Stimulated activated naive CD8-positive, alpha-beta T cell treated with anti-CD3 and anti-CD28 coated beads, Interleukin-15, Interleukin-2, amounts not matched to agents 100 ng/mL and 50 ng/mL, for 24 hours (primary cell): ENCODE data around the gene DTWD2.

Experiments used
- H3K27ac Mint-ChIP-seq: one replicate; pipeline ENCODE4 v1.8.0; 2021; ENCODE audit warnings: mild to moderate bottlenecking, mixed read lengths
- H3K27me3 Mint-ChIP-seq: one replicate; pipeline ENCODE4 v1.8.0; 2021; ENCODE audit warnings: mixed read lengths
- H3K36me3 Mint-ChIP-seq: one replicate; pipeline ENCODE4 v1.8.0; 2021; ENCODE audit warnings: low read depth, mixed read lengths
- H3K4me1 Mint-ChIP-seq: one replicate; pipeline ENCODE4 v1.8.0; 2021; ENCODE audit warnings: low read depth, mixed read lengths
- H3K4me3 Mint-ChIP-seq: one replicate; pipeline ENCODE4 v1.8.0; 2021; ENCODE audit warnings: mild to moderate bottlenecking, mixed read lengths
- H3K9me3 Mint-ChIP-seq: one replicate; pipeline ENCODE4 v1.8.0; 2021; ENCODE audit warnings: mixed read lengths

The DTWD2 gene

GRCh38 chr5:118818604-118819003 lies 169.7 kb downstream of the DTWD2 start:
- no peaks in the 10 kb centered on the region for H3K36me3 Mint-ChIP-seq
- no peak overlapping the region for H3K4me3 Mint-ChIP-seq
- H3K27ac Mint-ChIP-seq: no peak overlapping the region
- H3K4me1 Mint-ChIP-seq: no peaks in the 10 kb centered on the region
- no peaks in the 10 kb centered on the region for H3K27me3 Mint-ChIP-seq
- peaks cover 3% of the 10 kb centered on the region for H3K9me3 Mint-ChIP-seq

DNA sequence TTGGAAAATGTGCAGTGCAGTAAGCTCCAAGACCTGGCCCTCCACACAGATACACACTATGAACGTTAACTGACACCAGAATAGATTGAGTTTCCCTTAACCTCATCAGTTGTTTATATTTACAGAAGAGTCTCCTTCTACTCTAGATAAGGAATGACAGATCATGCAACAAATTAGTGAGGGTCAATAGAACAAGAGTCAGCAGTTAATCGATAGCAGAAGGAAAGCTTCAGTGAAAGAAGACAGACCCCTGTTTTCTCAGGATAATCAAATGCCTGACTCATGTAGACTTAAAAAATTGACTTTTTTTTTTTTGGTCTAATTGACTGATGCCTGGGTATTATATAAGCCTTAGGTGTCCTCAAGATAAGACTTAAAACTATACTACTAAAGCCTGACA lies 179.9 kb downstream of the DTWD2 start:
- Mint-ChIP-seq H3K4me1 (no peaks in the 10 kb centered on the region), H3K9me3 (peaks cover 14% of the 10 kb centered on the region), H3K27me3 (no peaks in the 10 kb centered on the region), H3K36me3 (peaks cover 8% of the 10 kb centered on the region), H3K27ac (no peak overlapping the region), H3K4me3 (no peak overlapping the region)

- peaks cover 5% of the 10 kb centered on the region for H3K36me3 Mint-ChIP-seq
These were observed 181.8 kb downstream of the DTWD2 start for GRCh38 chr5:118806571-118806970.

GRCh38 chr5:118802335-118802734 lies 186.0 kb downstream of the DTWD2 start:
- H3K4me3 Mint-ChIP-seq: no peak overlapping the region
- H3K9me3 Mint-ChIP-seq: no peaks in the 10 kb centered on the region
- no peaks in the 10 kb centered on the region for H3K36me3 Mint-ChIP-seq
- H3K4me1 Mint-ChIP-seq: no peaks in the 10 kb centered on the region
- H3K27ac Mint-ChIP-seq: no peak overlapping the region
- no peaks in the 10 kb centered on the region for H3K27me3 Mint-ChIP-seq

More at GRCh38 chr5:118806571-118806970, 181.8 kb downstream of the DTWD2 start:
- Mint-ChIP-seq H3K27me3 (no peaks in the 10 kb centered on the region), H3K9me3 (peaks cover 10% of the 10 kb centered on the region), H3K4me1 (no peaks in the 10 kb centered on the region), H3K4me3 (no peak overlapping the region), H3K27ac (no peak overlapping the region)

DNA sequence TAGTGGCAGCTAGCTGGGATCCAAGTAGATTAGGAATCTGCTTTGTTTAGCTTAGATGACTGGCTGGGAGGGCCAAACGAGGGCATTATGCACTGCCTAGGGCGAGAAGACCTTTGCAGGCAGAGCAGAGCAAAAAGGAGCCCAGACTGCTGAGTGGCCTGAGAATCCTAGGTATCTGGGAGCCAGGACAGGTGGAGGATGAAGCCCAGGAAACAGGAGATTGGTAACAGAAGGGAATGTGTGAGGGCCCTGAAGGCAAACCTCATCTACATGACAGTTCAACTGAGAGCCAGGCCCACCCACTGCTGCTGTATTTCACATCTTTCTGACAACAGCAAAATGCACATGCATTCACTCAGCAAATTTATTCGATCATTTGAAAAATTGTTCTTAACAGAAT lies 192.3 kb downstream of the DTWD2 start:
- Mint-ChIP-seq H3K4me3 (no peak overlapping the region), H3K36me3 (no peaks in the 10 kb centered on the region), H3K4me1 (no peaks in the 10 kb centered on the region), H3K9me3 (no peaks in the 10 kb centered on the region), H3K27ac (no peak overlapping the region), H3K27me3 (no peaks in the 10 kb centered on the region)

DNA sequence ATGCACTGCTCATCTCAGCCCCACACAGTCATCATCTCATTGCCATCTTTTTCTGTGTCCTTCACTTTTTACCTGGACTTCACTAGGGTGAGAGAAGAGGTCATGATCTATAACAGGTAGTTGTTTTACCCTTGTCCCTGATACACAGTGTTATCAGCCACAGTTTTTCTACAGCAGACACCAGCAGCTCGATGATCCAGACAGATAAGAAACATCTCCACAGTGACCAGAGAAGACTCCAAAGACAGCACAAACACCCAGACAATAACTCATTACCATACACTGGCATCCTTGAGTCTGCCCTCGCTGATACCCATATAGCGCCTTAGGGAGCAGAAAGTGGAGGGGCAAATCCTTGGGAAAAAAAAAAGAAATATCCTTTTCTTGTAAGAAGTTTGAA lies 194.1 kb downstream of the DTWD2 start:
- Mint-ChIP-seq H3K27ac (no peak overlapping the region), H3K9me3 (no peaks in the 10 kb centered on the region), H3K4me3 (no peak overlapping the region), H3K4me1 (no peaks in the 10 kb centered on the region), H3K36me3 (no peaks in the 10 kb centered on the region), H3K27me3 (peaks cover 3% of the 10 kb centered on the region)

GRCh38 chr5:118793652-118794051 lies 194.7 kb downstream of the DTWD2 start:
- Mint-ChIP-seq H3K4me3 (no peak overlapping the region), H3K27me3 (peaks cover 3% of the 10 kb centered on the region), H3K9me3 (no peaks in the 10 kb centered on the region), H3K36me3 (no peaks in the 10 kb centered on the region), H3K4me1 (no peaks in the 10 kb centered on the region), H3K27ac (no peak overlapping the region)

GRCh38 chr5:118793091-118793490 lies 195.3 kb downstream of the DTWD2 start:
- no peaks in the 10 kb centered on the region for H3K4me1 Mint-ChIP-seq
- peaks cover 3% of the 10 kb centered on the region for H3K27me3 Mint-ChIP-seq
- H3K36me3 Mint-ChIP-seq: no peaks in the 10 kb centered on the region
- no peak overlapping the region for H3K27ac Mint-ChIP-seq
- no peaks in the 10 kb centered on the region for H3K9me3 Mint-ChIP-seq
- no peak overlapping the region for H3K4me3 Mint-ChIP-seq

DNA sequence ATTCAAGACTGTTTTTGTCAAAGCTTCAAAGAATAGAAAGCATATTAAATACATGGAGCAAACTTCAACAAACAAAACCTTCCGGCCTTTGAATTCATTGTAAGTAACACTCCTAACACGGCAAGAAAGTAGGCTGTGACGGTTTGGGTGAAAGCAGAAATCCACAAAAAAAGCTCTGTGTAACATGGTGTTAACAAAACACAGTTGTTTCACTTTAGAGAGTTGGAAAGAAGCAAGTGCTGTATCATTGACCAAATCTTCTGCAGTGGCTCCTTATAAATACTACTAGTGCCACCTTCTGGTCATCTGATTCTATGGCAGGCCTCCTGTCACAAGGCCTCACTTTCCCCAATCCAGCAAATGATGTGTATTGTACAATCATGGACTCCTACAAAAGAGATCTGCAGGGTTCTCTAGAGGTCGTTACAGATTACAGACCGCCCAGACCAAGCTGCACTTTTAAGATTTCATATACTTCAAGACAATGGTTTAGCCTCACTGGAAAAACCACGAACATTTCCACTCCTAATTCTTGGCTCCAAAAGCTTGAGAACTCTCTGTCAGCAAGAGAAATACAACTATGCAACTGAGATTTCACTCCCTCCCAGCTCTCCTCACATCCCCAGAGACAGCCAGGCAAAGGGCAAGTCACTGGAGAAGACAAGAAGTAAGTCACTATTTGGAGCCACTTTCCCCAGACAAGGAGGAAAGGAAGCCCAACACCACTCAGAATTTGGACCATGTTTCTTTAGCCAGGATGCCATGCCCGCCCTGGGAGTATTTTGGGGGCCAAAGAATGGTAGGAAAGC lies 196.2 kb downstream of the DTWD2 start:
- H3K27ac Mint-ChIP-seq: no peak overlapping the region
- H3K27me3 Mint-ChIP-seq: peaks cover 3% of the 10 kb centered on the region
- no peaks in the 10 kb centered on the region for H3K4me1 Mint-ChIP-seq
- no peaks in the 10 kb centered on the region for H3K9me3 Mint-ChIP-seq
- no peak overlapping the region for H3K4me3 Mint-ChIP-seq
- H3K36me3 Mint-ChIP-seq: no peaks in the 10 kb centered on the region

GRCh38 chr5:118789366-118789765 lies 199.0 kb downstream of the DTWD2 start:
- no peaks in the 10 kb centered on the region for H3K36me3 Mint-ChIP-seq
- no peaks in the 10 kb centered on the region for H3K9me3 Mint-ChIP-seq
- H3K4me1 Mint-ChIP-seq: no peaks in the 10 kb centered on the region
- peaks cover 3% of the 10 kb centered on the region for H3K27me3 Mint-ChIP-seq
- no peak overlapping the region for H3K4me3 Mint-ChIP-seq
- no peak overlapping the region for H3K27ac Mint-ChIP-seq

DNA sequence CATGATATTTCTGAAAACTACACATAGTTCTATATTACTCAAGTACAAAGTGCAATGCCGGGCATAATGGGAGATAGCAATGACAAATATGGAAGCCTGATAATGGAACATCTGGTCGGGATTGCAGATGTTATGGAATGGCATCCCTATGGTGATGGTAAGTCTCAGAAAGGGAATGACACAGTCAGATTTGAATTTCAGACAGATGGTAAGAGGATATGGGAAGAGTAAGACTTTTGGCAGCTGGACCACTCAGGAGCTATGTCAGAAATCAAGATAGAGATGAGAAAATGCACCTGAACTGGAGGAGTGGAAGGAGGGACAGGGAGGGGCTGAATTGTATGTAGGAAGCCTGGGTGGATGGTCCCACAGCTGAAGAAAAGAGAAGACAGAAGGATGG lies 200.0 kb downstream of the DTWD2 start:
- Mint-ChIP-seq H3K4me1 (no peaks in the 10 kb centered on the region), H3K27me3 (peaks cover 3% of the 10 kb centered on the region), H3K27ac (no peak overlapping the region), H3K4me3 (no peak overlapping the region), H3K36me3 (no peaks in the 10 kb centered on the region), H3K9me3 (no peaks in the 10 kb centered on the region)
